ENCODE data around the gene TMEM235.

- TF ChIP-seq CTCF (conservative IDR thresholded peaks at IDR 0.05; ENCODE audit: low read length) (no peak), EZH2phosphoT487 (IDR thresholded peaks at IDR 0.05; ENCODE audit: borderline replicate concordance, low read depth, low read length) (no peak)
These were observed 4.5 kb downstream of the TMEM235 start for GRCh38 chr17:78235885-78236284.
